Fibroblast of peridontal ligament (primary cell): ENCODE results near the gene GPR39.

Experiments used
- DNase-seq: peaks from one replicate; pipeline ENCODE4 v3.0.0-alpha.2; 2010; ENCODE audit errors: extremely low read depth

The GPR39 gene

DNA sequence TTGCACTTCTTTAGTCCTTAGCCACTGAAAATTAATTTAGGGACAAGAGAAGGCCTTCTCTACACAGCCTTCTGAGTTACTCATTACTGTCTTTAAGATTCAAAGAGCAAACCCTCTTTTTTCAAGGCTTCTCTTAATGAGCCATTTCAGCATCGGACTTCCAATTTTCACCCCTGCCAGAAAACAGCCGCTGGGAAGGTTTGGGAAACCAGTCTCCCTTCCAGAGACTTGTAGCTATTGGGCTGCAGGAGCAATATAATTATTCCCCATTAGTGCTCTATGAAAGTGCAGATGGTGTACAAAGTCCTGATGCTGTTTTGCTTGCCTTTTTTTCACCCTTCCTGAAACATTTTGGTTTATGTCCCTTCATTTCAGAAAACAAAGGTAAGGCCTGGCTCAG, 79.3 kb downstream of the GPR39 start:
- DNase-seq, result no peak

DNA sequence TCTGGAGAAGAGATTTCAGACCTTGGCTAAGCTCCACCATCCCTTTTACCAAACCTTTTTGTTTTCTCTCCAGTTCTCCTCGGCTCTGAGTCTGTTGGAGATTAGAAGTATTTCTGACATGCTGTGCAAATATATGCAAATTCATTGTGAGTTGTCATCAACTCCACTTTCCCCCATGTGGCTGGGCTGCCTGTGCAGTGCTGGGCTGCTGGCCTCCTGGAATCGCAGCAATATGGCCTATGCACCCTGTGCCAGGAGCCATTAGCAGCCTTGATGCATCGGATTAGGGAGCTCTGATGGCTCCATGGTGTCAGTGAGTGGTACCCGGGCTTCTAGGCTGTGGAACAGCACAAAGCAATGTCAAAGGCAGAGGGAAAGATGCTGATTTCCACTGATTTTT, 80.0 kb downstream of the GPR39 start:
- DNase-seq, result no peak

DNA sequence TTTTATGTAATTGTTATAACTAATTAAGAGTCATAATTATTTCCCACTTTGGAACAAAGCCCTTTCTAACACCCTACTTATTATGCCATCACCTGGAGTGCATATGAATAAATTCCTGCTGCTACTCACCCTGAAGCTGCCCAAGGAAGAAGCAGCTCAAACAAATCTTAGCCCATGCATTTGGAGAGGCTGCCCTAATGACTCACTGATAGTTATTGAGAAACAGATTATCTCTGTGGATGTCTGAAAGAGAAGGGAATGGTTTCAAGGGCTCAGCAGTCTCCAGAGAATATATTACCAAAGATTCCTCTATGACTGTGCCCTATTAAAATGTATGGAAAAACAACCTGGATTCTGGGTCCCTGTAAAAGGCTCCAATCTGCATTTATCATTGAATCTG, 81.0 kb downstream of the GPR39 start:
- peak; percentile 31 for DNase-seq

DNA sequence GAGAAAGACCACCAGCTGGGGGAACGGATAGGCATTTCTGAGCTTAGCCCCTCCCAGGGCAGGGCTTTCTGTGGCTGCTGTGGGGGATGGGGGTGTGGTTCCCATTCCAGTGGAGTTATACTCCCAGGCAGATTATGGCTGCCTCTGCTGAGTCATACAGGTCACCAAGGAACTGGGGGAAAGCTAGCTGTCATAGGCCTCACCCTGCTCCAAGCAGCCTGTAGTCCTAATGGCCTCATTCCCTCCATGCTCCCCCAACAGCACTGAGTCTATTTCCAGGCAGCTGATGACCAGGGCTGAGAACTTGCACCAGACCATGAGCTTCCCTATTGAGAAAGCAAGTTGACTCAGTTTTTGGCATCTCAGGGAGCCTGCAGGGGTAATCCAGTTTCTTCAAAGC, 87.1 kb downstream of the GPR39 start:
- peak; percentile 72 for DNase-seq

DNA sequence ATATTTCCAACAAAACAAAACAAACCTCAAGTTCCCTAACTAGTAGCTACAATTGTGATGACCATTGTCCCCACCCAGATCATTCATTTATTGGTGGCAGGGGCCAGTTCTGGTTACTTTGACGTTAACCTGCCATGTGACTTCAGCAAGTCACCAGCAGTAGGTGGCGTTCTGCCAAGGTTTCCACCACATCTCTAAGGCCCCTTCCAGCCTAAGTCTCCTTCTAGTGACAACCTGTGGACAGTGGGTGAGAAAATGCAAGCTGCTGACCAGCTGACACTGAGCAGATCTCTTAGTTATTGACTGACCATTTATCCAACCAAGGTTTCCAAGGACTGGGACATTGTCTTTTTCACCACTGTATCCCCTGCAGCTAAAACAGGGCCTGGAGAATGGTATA, 98.4 kb downstream of the GPR39 start:
- no peak for DNase-seq

DNA sequence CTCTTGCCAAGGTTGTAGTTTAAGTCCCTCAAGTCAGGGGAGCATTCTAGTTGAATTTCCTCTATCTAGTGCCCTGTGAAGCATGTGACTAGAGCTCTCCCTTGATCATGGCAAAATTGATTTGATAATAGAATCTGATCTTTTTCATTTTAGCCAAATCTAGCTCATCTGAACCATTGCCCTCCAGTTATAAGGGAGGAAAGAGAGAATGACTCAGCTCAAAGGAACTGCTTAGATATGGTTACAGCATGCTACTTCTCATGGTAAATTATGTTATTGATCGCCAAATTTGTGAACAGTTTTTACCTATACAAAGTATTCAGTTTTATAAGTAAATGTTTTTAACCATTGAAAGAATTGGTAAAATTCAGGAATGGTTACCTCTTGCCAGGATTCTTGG, 100.8 kb downstream of the GPR39 start:
- peak; percentile 20 for DNase-seq

DNA sequence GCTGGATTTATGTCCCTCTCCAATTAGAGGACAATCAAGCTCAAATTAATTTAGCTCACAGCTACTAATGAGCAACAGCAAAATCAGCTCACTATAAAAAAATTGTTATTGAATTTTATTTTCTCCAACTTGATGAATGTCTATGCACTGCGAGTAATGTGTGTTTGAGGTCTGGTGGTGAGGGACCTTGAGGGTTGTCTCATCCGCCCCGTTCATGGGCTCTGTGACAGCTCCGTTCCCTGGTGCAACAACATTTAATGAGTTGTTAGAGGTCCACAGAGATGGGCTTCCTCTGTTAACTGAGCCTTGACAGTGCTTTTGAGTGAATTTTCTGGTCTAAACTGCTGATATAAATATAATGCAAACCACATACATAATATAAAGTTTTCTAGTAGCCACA, 101.7 kb downstream of the GPR39 start:
- DNase-seq, result no peak

DNA sequence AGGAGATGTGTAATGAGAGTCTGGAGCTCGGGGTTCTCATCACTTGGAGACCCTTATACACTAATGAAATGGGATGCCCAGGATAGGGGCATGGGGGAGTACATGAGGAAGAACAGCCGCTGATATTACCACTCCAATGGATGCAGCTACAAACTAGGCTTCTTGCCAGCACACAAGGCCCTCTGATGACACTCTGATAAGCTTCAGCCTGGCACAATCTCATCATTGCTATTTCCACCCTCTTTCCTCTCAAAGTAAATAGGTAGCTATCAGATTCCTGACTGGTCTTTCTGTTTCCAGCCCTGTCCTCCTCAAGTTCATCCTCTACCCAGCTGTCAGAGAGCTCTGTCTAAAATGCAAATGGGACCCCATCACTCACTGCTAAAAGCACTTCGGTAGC, 103.0 kb downstream of the GPR39 start:
- DNase-seq, result no peak

DNA sequence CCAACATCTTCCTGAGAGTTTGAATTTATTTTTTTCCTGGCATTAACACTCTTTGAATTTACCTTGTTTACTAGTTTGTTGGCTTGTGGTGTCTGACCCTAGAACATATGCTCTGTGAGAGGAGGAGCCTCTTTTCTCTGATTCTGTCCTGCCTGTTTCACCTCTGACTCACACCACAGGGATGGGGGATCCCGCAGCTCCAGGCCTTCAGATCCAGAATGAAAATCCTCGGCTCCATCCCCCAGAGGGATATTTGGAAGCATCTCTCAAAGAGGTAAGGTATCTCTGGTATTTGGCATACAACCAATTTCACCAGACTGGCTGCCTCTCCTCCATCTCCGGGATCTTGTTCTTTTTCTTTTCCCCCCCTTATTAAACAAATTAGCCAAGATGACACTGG, 104.7 kb downstream of the GPR39 start:
- DNase-seq, result peak; percentile 20

DNA sequence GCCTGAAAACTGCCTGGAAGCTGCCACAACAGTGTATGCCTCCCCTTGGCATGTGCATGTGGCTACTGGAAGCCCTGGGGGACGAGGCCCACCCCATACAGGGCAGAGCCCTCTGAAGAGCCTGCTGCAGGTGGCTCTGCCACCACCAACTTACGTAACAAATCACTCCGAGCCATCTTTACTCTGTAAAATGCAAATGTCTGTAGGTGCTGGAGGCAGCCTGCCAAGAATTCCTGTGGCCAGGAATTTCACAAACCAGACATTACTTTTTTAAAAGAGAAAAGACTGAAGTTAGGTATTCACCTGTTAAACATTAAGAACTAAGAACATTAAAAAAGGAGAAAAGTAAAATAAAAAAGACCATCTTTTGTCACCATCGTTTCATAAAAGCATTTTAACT, 106.3 kb downstream of the GPR39 start:
- DNase-seq, result no peak

DNA sequence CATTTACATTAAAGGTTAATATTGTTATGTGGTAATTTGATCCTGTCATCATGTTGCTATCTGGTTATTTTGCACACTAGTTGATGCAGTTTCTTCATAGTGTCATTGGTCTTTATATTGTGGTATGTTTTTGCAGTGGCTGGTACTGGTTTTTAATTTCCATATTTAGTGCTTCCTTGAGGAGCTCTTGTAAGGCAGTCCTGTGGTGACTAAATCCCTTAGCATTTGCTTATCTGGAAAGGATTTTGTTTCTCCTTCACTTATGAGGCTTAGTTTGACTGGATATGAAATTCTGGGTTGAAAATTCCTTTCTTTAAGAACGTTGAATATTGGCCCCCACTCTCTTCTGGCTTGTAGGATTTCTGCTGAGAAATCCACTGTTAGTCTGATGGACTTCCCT, 120.5 kb downstream of the GPR39 start:
- peak; percentile 10 for DNase-seq

DNA sequence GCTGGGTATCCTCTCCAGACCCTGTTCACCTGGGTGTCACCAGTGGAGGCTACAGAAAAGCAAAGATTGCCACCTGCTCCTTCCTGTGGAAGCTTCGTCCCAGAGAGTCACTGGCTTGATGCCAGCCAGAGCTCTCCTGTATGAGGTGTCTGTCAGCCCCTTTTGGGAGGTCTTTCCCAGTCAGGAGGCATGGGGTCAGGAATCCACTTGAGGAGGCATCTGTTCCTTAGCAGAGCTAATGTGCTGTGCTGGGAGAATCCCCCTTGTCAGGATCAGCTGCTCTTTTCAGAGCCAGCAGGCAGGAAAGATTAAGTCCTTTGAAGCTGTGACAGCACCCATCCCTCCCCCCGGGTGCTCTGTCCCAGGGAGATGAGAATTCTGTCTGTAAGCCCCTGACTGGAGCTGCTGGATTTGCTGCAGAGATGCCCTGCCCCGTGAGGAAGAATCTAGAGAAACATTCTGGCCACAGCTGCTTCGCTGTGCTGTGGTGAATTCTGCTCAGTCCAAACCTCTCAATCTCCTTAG, 121.8 kb downstream of the GPR39 start:
- DNase-seq, result no peak

DNA sequence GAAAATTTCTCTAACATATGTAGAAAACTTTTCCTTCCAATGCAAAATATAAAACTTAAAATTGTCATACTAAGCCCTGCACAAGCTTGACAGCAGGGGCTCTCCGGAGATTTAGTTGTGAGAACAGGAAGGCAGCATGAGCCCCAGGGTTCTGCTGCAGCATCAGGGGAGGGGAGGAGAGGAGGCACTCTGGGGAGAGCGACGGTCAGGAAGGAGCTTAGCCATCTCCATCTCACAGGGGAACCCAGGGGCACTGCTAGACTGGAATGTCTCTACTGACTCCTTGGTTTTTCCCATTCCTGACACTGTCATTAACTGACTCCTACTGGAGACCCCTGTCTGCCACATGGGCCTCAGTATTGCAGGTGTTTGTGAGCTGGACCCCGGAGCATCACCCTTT, 123.6 kb downstream of the GPR39 start:
- DNase-seq, result no peak

DNA sequence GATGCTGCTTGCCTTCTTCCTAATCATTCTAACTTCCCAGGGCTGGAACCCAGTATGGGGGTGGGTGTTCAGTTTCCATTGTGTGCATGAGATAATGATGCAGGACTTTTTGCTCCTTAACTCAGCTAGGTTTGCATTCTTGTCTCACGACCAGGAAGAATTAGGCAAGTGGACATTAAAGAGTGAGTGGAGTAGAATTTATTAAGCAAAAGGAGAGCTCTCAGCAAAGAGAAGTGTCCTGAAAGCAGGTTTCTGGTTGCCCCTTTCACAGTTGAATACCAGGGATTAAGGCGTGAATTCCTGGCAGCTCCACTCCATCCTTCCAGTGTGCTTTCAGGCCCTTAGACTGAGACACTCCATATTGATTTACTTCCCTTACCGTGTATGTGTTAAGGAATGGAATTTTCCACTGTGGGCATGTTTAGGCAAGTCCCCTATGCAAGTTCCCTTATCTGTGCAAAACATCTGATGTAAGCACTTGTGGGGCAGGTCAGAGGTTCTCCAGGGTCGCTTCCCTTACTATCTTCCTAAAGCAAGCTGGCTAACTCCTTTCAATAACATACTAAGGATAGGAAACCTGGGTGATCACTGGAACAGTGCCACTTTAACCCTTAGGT, 126.5 kb downstream of the GPR39 start:
- no peak for DNase-seq

DNA sequence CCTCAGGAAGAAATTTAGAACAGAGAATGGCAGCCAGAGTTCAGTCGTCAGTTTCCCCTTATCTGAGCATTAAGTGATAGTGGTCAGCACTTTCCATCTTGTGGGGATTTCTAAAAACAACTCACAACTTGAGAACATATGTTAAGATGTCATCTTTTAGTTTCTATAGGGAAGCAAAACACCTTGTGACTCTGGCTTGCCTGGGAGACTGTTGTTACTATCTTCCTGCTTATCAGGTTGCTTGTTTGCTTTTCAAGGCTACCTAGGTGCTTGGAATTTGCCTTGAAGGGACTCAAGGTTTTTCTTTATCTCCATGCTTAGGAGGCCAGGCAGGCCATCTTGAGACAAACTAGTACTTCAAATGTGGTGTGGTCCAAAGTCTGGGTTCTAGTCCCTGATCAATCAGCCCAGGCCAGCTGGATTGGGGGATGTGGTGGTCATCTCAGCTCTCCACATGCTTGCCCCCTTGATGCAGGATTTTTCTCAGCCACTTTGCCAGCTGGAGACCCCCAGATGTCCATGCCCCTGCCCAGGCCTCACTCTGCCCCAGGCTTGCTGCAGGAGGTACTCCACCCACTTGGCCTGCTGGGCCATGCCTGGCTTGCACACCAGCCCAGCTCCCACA, 127.5 kb downstream of the GPR39 start:
- no peak for DNase-seq

DNA sequence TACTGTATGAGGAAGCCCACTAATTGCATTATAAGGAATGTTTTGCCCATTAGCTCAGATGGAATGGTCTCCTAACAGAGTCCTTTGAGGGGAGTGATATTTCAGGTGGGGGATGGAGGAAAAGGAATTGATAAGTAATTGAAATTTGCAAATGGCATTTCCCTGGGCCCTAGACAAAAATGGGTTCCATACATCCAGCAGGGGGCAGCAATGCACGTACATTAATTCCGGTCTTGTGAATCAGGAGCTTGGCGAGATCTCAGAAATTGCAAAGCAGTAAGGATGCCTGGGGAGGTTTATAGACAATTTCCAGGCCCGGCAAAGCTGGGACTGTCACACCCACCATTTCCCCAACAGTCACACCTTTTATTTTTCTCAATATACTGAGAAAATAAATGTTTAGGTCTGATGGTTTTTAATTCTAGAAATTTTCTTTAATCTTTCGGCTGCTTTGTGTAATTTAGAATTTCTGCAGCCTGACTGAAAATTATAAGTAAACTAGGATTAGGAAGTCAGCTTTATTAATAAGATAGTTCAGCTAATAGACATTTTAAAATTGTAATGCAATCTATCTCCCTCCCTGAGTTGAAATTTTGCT, 130.6 kb downstream of the GPR39 start:
- DNase-seq, result peak; percentile 89

DNA sequence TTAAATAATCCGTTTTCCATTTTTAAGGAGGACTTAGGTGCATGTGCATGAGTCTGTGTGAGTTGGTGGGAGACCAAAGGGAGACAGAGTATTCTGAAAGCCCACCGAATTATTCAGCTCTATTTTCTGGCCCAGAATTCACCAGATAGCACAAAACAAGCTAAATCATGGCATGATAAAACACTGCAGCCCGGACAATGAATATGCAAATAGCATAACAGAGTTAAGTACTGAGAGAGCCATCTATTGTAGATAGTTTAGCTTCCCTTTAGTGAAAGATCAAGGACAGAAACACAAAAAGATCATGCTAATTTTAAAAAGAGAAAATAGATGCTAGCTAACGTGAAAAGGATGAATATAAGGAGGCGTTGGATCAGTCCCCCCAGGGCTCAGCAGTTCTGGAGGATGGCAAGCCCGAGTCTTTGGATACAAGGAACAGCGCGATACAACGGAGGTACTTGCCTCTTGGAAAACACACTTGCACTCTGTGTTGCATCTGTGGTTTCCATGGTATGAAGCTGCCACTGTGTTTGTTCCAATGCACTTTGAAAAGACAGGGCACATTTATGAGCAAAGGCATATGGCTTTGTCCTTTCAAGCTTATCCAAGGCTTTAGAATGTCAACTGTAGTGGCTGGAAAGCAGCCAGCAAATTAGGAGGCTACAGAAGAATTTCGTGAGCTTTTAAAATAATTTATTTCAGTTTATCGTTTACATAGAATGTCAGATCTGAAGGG, 133.5 kb downstream of the GPR39 start:
- DNase-seq, result no peak

DNA sequence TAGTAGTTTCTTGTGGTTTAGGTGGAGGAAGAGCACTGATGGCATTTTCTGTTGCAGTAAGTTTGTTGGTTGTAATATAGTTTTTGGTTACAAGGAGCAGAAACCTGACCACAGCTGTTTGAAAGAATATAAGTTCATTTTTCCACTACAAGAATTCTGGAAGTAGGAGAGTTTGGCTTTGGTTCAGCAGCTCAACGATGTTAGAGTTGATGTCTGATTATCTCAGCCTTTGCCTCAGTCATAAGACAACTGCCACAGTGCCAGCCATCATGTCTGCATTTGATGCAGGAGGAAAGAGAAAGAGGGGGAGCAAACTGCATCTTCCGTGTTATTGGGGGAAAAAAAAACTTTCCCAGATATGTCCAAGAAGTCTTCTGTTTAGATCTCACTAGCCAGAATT, 134.3 kb downstream of the GPR39 start:
- peak; percentile 73 for DNase-seq

DNA sequence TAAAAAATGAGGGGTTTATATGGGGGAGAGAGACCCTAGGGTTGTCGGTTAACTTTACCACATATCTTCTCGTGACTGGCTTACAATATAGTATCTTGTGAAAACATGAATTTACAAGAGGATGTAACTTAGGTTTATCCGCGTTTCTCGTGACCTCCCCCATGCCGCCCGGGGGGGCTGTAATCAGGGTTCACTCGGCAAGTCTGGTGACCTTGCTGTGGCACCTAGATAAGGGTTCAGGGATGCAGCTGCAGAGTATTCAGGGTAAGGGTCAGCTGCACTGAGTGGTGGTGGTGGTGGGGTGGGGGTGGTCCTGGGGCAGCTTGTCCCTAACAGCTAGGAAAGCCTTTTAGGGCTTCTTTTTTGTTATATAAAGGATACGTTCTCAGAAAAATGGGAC, 141.1 kb downstream of the GPR39 start:
- no peak for DNase-seq

DNA sequence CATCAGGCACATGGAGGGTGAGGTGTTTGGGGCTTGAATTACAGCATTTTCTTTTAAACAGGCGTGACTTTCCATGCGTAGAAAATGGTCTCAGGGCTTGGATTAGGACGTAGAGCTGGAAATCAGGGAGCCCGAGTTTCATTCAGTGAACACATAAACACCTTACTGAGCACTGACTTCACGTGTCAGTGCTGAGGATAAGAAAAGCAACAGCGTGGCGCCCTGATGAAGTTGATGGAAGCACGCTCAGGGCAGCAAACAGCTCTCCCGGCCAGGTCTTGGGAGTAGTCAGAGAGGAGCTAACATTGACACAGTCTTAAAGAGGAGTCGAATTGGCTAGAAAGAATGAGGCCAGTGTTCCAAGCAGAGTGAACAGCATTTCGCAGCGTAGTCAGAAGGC, 142.7 kb downstream of the GPR39 start:
- DNase-seq, result no peak

DNA sequence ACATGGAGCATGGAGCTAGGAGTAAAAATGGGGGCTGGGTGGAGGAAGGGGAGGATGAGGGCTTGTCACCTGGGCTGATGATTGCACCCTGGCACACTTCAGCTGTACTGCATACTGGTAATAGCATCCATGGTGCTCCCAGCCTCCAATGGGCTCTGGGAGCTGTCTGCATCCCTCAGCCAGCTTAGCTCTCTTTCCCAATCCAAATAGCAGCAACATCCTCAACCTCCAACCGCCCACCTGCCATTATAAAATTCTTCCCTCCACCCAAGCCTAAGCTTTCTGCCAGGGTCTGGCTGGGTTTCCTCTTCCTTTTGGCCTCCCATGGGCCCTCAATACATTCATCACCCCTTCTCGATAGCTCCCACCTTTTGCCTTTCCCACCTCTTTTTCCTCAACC, 143.3 kb downstream of the GPR39 start:
- DNase-seq, result no peak

DNA sequence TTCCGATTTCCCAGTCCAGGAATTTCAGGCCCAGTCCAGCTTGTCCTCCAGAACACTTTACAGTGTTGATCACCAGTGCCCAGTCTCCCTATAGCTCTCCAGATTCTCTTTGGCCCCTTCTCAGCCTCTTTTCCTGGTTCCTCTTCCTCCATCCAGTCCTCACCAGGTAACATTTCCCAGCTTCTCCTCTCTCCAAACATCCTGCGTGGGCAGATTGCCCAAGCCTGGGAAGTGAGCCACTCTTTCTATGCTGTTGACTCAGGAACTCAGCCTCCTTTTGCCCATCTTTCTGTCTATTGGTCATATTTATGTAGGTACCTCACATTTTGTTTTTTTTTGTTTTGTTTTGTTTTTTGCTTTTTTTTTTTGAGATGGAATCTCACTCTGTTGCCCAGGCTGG, 144.0 kb downstream of the GPR39 start:
- no peak for DNase-seq

DNA sequence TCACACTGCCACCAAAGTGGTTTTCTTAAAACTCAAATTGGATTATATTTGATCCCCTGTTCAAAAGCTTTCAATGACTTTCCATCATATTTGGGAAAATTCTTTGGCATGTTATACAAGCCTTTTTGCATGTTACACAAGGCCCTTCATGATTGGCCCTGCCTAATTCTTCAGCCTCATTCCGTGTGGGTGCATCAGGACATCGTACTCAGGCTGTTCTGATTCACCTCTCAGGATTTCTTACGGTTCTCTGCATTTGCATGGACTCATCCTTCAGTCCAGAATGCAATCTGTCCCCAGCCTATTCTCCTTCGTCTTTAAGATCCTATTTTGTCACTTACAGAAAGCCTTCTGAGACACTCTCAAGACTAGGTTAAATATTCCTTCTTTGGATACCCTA, 145.6 kb downstream of the GPR39 start:
- DNase-seq, result no peak
